ENCODE measurements around the gene NCKAP5.

GRCh38 chr2:132776287-132776686 is 792.0 kb downstream of the NCKAP5 start:
- TF ChIP-seq EZH2 (IDR thresholded peaks at IDR 0.05; ENCODE audit: borderline replicate concordance, low read length) (no peak), CTCF (IDR thresholded peaks at IDR 0.05; ENCODE audit: low read length) (no peak)
